HEK293 (cell line): Measurements from ENCODE around the gene ARHGEF4.

Experiments used
- CTCF ChIA-PET: fragments of 350-600 bp; formaldehyde crosslinking; extraction: SDS; loops from one replicate; lab custom pipeline; 2021; ENCODE audit warnings: antibody characterized with exemption; lab: Yijun Ruan, JAX
- POLR2A ChIA-PET: fragments of 300-600 bp; formaldehyde crosslinking; extraction: SDS; loops from one replicate; lab custom pipeline; 2020; ENCODE audit warnings: antibody characterized with exemption, inconsistent platforms; lab: Yijun Ruan, JAX
- H3K27ac ChIP-seq: fragments of 200-500 bp; sonication (Bioruptor generic); 2 replicates; pipeline ENCODE4 v1.5.1; 2014; ENCODE audit warnings: low read depth, low read length, control low read depth, inconsistent platforms; ENCODE audit errors: extremely low read depth
- H3K36me3 ChIP-seq, 2 experiments: fragments of 200-500 bp in 1 of 2; sonication (Bioruptor generic) in 1 of 2; 1 replicate in 1 of 2; 2 replicates in 1 of 2; pipeline ENCODE4 v1.5.1; 2014 to 2017; ENCODE audit warnings: inconsistent platforms in 2 of 2, low read length in 2 of 2; ENCODE audit not compliant: control insufficient read depth in 2 of 2, insufficient read depth in 1 of 2
- H3K4me1 ChIP-seq: fragments of 200-500 bp; sonication (Bioruptor generic); 2 replicates; pipeline ENCODE4 v1.5.1; 2014; ENCODE audit warnings: mild to moderate bottlenecking, low read length, inconsistent platforms; ENCODE audit not compliant: control insufficient read depth, insufficient read depth
- H3K4me3 ChIP-seq: 2 replicates; pipeline ENCODE4 v1.5.1; 2011; ENCODE audit warnings: low read depth, mild to moderate bottlenecking, control low read depth, low read length, moderate library complexity
- H3K9me3 ChIP-seq: fragments of 200-500 bp; sonication (Bioruptor generic); 2 replicates; pipeline ENCODE4 v1.5.1; 2014; ENCODE audit warnings: low read depth, low read length, inconsistent platforms; ENCODE audit not compliant: control insufficient read depth, insufficient read depth
- PRDM1 ChIP-seq: fragments of 450-650 bp; formaldehyde crosslinking; IDR thresholded peaks from 2 replicates; pipeline ENCODE4; 2016; ENCODE audit warnings: missing biosample characterization, missing genetic modification characterization
- ZNF366 ChIP-seq: fragments of 450-650 bp; formaldehyde crosslinking; conservative IDR thresholded peaks from 2 replicates; pipeline ENCODE4 v1.5.1; 2016; ENCODE audit warnings: missing biosample characterization, missing genetic modification characterization
- TF ChIP-seq, protein P1 (sequence below): fragments of 450-650 bp; formaldehyde crosslinking; IDR thresholded peaks from 2 replicates; pipeline ENCODE4 v1.5.1; 2016; ENCODE audit warnings: missing biosample characterization, missing genetic modification characterization
- TF ChIP-seq, protein P2 (sequence below): fragments of 450-650 bp; formaldehyde crosslinking; IDR thresholded peaks from 2 replicates; pipeline ENCODE4 v1.5.1; 2016; ENCODE audit warnings: missing biosample characterization, missing genetic modification characterization

Gene ARHGEF4

GRCh38 chr2:131093696-131094462, 257.2 kb downstream of the ARHGEF4 start (continued):
- TF ChIP-seq, protein P1, sequence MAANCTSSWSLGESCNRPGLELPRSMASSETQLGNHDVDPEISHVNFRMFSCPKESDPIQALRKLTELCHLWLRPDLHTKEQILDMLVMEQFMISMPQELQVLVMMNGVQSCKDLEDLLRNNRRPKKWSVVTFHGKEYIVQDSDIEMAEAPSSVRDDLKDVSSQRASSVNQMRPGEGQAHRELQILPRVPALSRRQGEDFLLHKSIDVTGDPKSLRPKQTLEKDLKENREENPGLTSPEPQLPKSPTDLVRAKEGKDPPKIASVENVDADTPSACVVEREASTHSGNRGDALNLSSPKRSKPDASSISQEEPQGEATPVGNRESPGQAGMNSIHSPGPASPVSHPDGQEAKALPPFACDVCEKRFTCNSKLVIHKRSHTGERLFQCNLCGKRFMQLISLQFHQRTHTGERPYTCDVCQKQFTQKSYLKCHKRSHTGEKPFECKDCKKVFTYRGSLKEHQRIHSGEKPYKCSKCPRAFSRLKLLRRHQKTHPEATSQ (tag by site-specific recombination) = no peak
- TF ChIP-seq ZNF366 (tag by site-specific recombination) = no peak

DNA sequence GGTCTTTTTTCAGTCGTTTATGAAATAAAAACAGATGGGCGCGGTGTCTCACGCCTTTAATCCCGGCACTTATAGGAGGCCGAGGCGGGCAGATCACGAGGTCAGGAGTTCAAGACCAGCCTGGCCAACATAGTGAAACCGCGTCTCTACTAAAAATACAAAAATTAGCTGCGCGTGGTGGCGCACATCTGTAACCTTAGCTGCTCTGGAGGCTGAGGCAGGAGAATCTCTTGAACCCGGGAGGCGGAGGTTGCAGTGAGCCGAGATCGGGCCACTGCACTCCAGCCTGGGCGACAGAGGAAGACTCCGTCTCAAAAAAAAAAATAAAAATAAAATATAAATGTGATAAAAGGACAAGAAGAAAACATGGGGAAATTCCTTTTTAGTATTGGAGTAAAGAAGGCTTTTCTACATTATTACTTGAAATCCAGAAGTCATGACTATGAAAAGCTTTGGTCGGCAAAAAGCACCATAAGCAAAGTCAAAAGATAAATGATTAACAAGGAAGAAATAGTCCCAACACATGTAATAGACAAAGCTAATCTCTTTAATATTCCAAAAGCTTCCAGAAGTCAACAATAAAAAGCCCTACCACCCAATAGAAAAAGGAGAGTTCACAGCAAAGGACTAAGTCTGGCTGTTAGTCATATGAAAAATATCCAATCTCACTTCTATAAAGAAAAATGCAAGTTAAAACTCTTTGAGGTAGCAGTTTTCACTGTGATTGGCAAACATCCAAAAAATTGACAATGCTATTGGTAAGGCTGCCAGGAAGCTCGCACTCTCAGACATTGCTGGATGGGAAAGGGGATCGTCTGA, 258.0 kb downstream of the ARHGEF4 start:
- Histone ChIP-seq H3K9me3 (no peaks in the 10 kb centered on the region), H3K4me1 (no peaks in the 10 kb centered on the region), H3K36me3 (peaks cover 13 to 18% of the 10 kb centered on the region in 2 experiments; a peak in 2 of 3 replicates), H3K4me3 (no peak overlapping the region), H3K27ac (no peak overlapping the region)
- peak; percentile 31; the same call in 1 of the 2 replicates for TF ChIP-seq PRDM1 (tag by site-specific recombination)
- TF ChIP-seq, protein P2, sequence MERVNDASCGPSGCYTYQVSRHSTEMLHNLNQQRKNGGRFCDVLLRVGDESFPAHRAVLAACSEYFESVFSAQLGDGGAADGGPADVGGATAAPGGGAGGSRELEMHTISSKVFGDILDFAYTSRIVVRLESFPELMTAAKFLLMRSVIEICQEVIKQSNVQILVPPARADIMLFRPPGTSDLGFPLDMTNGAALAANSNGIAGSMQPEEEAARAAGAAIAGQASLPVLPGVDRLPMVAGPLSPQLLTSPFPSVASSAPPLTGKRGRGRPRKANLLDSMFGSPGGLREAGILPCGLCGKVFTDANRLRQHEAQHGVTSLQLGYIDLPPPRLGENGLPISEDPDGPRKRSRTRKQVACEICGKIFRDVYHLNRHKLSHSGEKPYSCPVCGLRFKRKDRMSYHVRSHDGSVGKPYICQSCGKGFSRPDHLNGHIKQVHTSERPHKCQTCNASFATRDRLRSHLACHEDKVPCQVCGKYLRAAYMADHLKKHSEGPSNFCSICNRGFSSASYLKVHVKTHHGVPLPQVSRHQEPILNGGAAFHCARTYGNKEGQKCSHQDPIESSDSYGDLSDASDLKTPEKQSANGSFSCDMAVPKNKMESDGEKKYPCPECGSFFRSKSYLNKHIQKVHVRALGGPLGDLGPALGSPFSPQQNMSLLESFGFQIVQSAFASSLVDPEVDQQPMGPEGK (tag by site-specific recombination) = no peak
- ChIA-PET CTCF (no interaction called here), POLR2A (interaction anchor here (1.7 kb wide), 1 partner anchor 8 kb away, joined by 7 read pairs; no protein-coding TSS in a partner anchor)
